Esophagus squamous epithelium (tissue), 4 donors: ENCODE results near the gene KMT2E.

Experiments
- CTCF ChIP-seq, 6 experiments: fragments of 450-650 bp in 4 of 6; fragments of 200-600 bp in 2 of 6; sonication (generic) in 2 of 6; IDR thresholded peaks; one replicate each; pipeline ENCODE4 v1.5.1; 2016 to 2019; ENCODE audit warnings: antibody characterized with exemption in 6 of 6, mild to moderate bottlenecking in 4 of 6, moderate library complexity in 4 of 6
- POLR2A ChIP-seq, 4 donors: fragments of 450-650 bp; IDR thresholded peaks; one replicate each; pipeline ENCODE4 v1.6.1; 2017; ENCODE audit warnings: antibody characterized with exemption in 4 of 4, mild to moderate bottlenecking in 4 of 4, moderate library complexity in 3 of 4

- no peak for TF ChIP-seq POLR2A (IDR thresholded peaks at IDR 0.05)
- TF ChIP-seq CTCF (IDR thresholded peaks at IDR 0.05): no peak
Observed at GRCh38 chr7:104966022-104966421, 48.0 kb upstream of the KMT2E start.
